ENCODE data around the gene ZNF594.

DNA sequence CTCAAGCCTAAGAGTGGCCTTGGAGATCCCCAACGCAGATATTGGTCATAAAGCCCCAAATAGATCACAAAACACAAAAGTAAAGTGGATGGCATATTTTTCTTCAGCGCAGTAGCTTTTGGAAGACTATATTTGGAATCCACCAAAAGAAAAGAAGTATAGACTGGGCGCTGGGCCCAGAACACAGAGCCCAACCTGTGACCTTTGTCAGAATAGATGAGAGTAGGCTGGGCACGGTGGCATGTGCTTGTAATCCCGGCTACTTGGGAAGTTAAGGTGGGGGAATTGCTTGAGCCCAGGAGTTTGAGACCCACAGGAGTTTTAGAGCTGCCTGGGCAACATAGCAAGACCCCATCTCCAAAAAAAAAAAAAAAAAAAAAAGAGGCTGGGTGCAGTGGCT is 28.4 kb upstream of the ZNF594 start:
- TF ChIP-seq, protein P1, sequence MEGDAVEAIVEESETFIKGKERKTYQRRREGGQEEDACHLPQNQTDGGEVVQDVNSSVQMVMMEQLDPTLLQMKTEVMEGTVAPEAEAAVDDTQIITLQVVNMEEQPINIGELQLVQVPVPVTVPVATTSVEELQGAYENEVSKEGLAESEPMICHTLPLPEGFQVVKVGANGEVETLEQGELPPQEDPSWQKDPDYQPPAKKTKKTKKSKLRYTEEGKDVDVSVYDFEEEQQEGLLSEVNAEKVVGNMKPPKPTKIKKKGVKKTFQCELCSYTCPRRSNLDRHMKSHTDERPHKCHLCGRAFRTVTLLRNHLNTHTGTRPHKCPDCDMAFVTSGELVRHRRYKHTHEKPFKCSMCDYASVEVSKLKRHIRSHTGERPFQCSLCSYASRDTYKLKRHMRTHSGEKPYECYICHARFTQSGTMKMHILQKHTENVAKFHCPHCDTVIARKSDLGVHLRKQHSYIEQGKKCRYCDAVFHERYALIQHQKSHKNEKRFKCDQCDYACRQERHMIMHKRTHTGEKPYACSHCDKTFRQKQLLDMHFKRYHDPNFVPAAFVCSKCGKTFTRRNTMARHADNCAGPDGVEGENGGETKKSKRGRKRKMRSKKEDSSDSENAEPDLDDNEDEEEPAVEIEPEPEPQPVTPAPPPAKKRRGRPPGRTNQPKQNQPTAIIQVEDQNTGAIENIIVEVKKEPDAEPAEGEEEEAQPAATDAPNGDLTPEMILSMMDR (IDR thresholded peaks at IDR 0.05): no peak
- no peak for TF ChIP-seq POLR2A (IDR thresholded peaks at IDR 0.05)

Measured in testis (tissue), 2 donors.